Gastroesophageal sphincter (tissue), 4 donors: Measurements from ENCODE around the gene CYBA. TPM values are rescaled to one million over a fixed set of nuclear protein-coding genes. Genes with fewer than 3 reads are reported as not detected.
A peak's percentile ranks its signal among the peaks of the same experiment; 100 is the strongest.

ENCODE experiments used
- ATAC-seq: fragments of 150-250 bp; one replicate; pipeline ENCODE4 v1.9.1; 2016; ENCODE audit warnings: mild to moderate bottlenecking, moderate library complexity
- H3K27ac ChIP-seq, 4 donors: fragments of 200-600 bp; sonication (generic) in 3 of 4; 1 replicate in 3 of 4; 2 replicates in 1 of 4; pipeline ENCODE4 v1.5.1; 2016 to 2019
- H3K27me3 ChIP-seq: fragments of 200-600 bp; sonication (generic); one replicate; pipeline ENCODE4 v1.5.1; 2019
- H3K36me3 ChIP-seq, 2 donors: fragments of 200-600 bp; sonication (generic); one replicate each; pipeline ENCODE4 v1.5.1; 2019; ENCODE audit warnings: control low read depth in 1 of 2
- H3K4me1 ChIP-seq, 3 donors: fragments of 200-600 bp; sonication (generic); 1 replicate in 2 of 3; 2 replicates in 1 of 3; pipeline ENCODE4 v1.5.1; 2016 to 2019; ENCODE audit warnings: control low read depth in 2 of 3
- H3K4me3 ChIP-seq, 2 donors: fragments of 200-600 bp; sonication (generic); one replicate each; pipeline ENCODE4 v1.5.1; 2019; ENCODE audit warnings: mild to moderate bottlenecking in 1 of 2, moderate library complexity in 1 of 2
- H3K9me3 ChIP-seq, 3 donors: fragments of 200-600 bp; sonication (generic); one replicate each; pipeline ENCODE4 v1.5.1; 2017 to 2019; ENCODE audit warnings: control low read depth in 2 of 3
- EP300 ChIP-seq: sonication (generic); formaldehyde crosslinking; IDR thresholded peaks from one replicate; pipeline ENCODE4 v1.6.1; 2017; ENCODE audit warnings: antibody characterized with exemption, mild to moderate bottlenecking
- POLR2A ChIP-seq, 2 donors: fragments of 450-650 bp; IDR thresholded peaks; one replicate each; pipeline ENCODE4 v1.6.1; 2017; ENCODE audit warnings: antibody characterized with exemption in 2 of 2, mild to moderate bottlenecking in 2 of 2, moderate library complexity in 1 of 2
- POLR2AphosphoS5 ChIP-seq: sonication (generic); formaldehyde crosslinking; IDR thresholded peaks from one replicate; pipeline ENCODE4 v1.6.1; 2017; ENCODE audit warnings: antibody characterized with exemption
- WGBS, 2 donors: methylation state at CpG; one replicate each; pipeline ENCODE4 v1.1.5; 2018; ENCODE audit warnings: low coverage in 1 of 2; 5-methylcytosine and 5-hydroxymethylcytosine counted together
- total RNA-seq, 4 donors: library from RNA; depleted of rRNA; stranded (reverse); fragments of >200 nt; gene quantifications; one replicate each; pipeline ENCODE4 v1.1.0, GENCODE V29; 2016
- TF ChIP-seq, protein P1 (sequence below), 4 experiments: fragments of 200-600 bp in 2 of 4; fragments of 450-650 bp in 2 of 4; sonication (generic) in 1 of 4; IDR thresholded peaks; one replicate each; pipeline ENCODE4 v1.5.1; 2017 to 2019; ENCODE audit warnings: antibody characterized with exemption in 4 of 4, mild to moderate bottlenecking in 2 of 4, moderate library complexity in 2 of 4

CYBA gene
- total RNA-seq, 4 donors from 2014 or later = 19.9 to 135 (median 79.1) TPM

- H3K9me3 ChIP-seq = no peaks in the 10 kb centered on the region
- ATAC-seq = peak; percentile 32
- H3K27ac ChIP-seq = peak overlapping the region in 2 of 4 donors; percentile 46 to 53
- TF ChIP-seq POLR2AphosphoS5 (no peak), POLR2A (IDR thresholded peaks at IDR 0.05) (no peak), EP300 (no peak)
- TF ChIP-seq, protein P1, sequence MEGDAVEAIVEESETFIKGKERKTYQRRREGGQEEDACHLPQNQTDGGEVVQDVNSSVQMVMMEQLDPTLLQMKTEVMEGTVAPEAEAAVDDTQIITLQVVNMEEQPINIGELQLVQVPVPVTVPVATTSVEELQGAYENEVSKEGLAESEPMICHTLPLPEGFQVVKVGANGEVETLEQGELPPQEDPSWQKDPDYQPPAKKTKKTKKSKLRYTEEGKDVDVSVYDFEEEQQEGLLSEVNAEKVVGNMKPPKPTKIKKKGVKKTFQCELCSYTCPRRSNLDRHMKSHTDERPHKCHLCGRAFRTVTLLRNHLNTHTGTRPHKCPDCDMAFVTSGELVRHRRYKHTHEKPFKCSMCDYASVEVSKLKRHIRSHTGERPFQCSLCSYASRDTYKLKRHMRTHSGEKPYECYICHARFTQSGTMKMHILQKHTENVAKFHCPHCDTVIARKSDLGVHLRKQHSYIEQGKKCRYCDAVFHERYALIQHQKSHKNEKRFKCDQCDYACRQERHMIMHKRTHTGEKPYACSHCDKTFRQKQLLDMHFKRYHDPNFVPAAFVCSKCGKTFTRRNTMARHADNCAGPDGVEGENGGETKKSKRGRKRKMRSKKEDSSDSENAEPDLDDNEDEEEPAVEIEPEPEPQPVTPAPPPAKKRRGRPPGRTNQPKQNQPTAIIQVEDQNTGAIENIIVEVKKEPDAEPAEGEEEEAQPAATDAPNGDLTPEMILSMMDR (IDR thresholded peaks at IDR 0.05) = no peak
- H3K36me3 ChIP-seq = no peaks in the 10 kb centered on the region
- H3K4me1 ChIP-seq = peaks cover 0 to 29% (median 10%) of the 10 kb centered on the region in 3 donors
- no peak overlapping the region for H3K4me3 ChIP-seq
- 17% methylated on average over 8 of the region's 21 CpGs; no CpG with 5 or more reads in 1 of the 2 donors for WGBS, 2 donors
- peaks cover 92% of the 10 kb centered on the region for H3K27me3 ChIP-seq
Measured at GRCh38 chr16:88681709-88682451, 31.0 kb upstream of the CYBA start.

DNA sequence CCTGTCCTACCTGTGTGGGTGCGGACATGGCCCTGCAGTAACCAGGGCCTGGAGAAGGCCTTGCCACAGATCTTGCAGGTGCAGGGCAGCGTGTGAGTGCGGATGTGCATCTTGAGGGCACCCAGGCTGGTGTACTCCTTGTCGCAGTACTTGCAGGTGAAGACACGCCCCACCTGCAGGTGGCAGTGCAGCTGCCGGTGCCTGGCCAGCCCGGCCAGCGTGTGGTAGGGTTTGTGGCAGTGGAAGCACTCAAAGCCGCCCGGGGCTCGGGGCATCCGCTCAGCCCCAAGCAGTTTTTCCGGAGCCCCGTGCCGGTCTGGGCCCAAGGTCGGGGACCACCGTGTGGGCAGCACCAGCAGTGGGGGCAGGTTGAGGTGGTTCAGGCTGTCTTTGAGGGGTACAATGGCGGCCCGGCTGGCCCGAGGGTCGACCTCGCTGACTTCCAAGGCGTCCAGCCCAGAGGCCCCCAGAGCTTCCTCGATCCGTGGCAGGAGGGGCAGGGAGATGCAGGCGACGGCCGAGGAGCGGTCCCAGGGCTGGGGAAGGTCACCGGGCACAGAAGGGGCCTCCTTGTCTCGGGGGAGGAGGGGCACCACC lies 30.3 kb upstream of the CYBA start:
- Histone ChIP-seq H3K36me3 (no peaks in the 10 kb centered on the region), H3K4me1 (peaks cover 0 to 22% (median 3%) of the 10 kb centered on the region in 3 donors), H3K4me3 (no peak overlapping the region), H3K9me3 (no peaks in the 10 kb centered on the region), H3K27me3 (peaks cover 85% of the 10 kb centered on the region), H3K27ac (no peak overlapping the region)
- TF ChIP-seq POLR2AphosphoS5 = no peak
- no peak for TF ChIP-seq POLR2A (IDR thresholded peaks at IDR 0.05)
- TF ChIP-seq EP300 = no peak
- TF ChIP-seq, protein P1 (IDR thresholded peaks at IDR 0.05) = no peak
- ATAC-seq = no peak
- WGBS, 2 donors = 20 to 67% methylated on average over 1 of the region's 31 CpGs

- H3K36me3 ChIP-seq = no peaks in the 10 kb centered on the region
- H3K4me3 ChIP-seq = no peak overlapping the region
- no peak for ATAC-seq
- no peak overlapping the region for H3K27ac ChIP-seq
- peaks cover 79% of the 10 kb centered on the region for H3K27me3 ChIP-seq
- no peaks in the 10 kb centered on the region for H3K9me3 ChIP-seq
- H3K4me1 ChIP-seq = peaks cover 0 to 17% (median 0%) of the 10 kb centered on the region in 3 donors
- WGBS, 2 donors = 41 to 60% methylated on average over 2 to 4 of the region's 5 CpGs
- TF ChIP-seq, protein P1 (IDR thresholded peaks at IDR 0.05) = no peak
- TF ChIP-seq EP300 = no peak
- no peak for TF ChIP-seq POLR2AphosphoS5
Measured at GRCh38 chr16:88680554-88681083, 29.8 kb upstream of the CYBA start.

GRCh38 chr16:88678224-88678979 lies 27.5 kb upstream of the CYBA start:
- H3K27me3 ChIP-seq = peaks cover 57% of the 10 kb centered on the region
- no peak for ATAC-seq
- 20% methylated on average over 1 of the region's 32 CpGs; no CpG with 5 or more reads in 1 of the 2 donors for WGBS, 2 donors

More at GRCh38 chr16:88678224-88678979, 27.5 kb upstream of the CYBA start:
- Histone ChIP-seq H3K9me3 (no peaks in the 10 kb centered on the region), H3K4me1 (peaks cover 0 to 6% (median 0%) of the 10 kb centered on the region in 3 donors), H3K27ac (no peak overlapping the region), H3K36me3 (peaks cover 0 to 10% of the 10 kb centered on the region in 2 donors), H3K4me3 (no peak overlapping the region)
- TF ChIP-seq, protein P1 (IDR thresholded peaks at IDR 0.05) = no peak
- TF ChIP-seq EP300 = no peak
